GM18858 (cell line): ENCODE results near the gene REXO4.
A peak's percentile ranks its signal among the peaks of the same experiment; 100 is the strongest.

Experiments used
- ATAC-seq: cut with Tn5 transposase; IDR thresholded peaks from one replicate; pipeline ENCODE4 v1.9.1; 2021; ENCODE audit not compliant: unreplicated experiment

The REXO4 gene, protein sequence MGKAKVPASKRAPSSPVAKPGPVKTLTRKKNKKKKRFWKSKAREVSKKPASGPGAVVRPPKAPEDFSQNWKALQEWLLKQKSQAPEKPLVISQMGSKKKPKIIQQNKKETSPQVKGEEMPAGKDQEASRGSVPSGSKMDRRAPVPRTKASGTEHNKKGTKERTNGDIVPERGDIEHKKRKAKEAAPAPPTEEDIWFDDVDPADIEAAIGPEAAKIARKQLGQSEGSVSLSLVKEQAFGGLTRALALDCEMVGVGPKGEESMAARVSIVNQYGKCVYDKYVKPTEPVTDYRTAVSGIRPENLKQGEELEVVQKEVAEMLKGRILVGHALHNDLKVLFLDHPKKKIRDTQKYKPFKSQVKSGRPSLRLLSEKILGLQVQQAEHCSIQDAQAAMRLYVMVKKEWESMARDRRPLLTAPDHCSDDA

DNA sequence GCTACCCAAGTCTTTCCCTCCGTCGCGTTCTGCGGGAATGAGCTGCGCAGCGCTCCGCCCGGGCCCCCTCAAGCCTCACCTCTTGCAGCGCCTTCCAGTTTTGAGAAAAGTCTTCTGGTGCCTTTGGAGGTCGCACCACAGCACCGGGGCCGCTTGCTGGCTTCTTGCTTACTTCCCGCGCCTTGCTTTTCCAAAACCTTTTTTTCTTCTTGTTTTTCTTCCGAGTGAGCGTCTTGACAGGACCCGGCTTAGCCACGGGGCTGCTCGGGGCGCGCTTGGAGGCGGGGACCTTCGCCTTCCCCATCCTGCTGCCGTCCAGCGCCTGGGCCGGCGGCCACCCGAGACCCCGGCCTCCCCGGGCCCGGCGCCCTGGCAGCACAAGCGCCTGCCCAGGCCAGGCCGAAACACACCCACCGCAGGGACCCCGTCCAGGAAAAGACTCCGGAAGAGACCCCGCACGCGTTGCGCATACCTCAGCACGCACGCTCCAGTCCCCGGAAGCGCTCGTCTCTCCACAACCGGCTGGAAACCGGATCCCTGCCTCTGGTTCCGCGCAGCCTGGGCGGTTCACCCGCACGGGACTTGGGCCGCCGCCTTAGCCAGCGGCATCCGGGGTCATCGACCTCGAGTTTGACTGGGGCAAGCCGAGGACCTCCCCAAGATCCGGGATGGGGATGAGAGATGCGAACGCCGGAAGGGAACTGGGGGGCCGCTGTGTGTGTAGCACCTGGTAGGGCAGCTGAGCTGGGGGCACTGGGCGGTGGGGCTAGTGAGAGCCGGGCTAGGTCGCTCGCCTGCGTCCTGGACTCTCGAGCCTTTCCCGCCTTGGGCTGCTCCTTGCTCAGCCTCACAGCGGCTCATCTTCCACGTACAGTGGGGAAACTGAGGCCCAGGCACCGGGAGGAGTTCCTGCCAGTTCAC, at the start of gene REXO4:
REXO4 (minus strand) TSS at position 470 of the 921 bp plus-strand sequence; CDS start at position 304, 166 bp downstream.
- ATAC-seq = peak; percentile 46

DNA sequence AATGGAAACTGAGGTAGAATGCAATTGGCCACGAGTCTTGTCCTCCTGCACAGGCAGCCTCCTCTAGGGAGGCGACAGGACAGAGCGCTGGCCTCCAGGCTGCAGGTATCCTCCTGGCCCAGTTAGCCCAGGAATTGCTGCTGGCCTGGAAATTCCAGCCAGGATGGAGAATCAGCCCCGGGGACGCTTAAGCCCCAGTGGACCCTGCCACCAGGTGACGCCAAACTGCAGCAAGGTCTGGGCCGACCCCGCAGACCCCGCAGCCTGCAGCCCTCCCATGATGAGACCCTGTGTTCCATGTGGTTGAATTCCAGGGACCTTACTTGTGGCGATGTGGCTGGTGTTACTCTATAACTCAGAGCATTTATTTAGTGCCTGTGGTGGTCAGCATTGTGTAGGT, 49.3 kb upstream of the REXO4 start:
- ATAC-seq = no peak

DNA sequence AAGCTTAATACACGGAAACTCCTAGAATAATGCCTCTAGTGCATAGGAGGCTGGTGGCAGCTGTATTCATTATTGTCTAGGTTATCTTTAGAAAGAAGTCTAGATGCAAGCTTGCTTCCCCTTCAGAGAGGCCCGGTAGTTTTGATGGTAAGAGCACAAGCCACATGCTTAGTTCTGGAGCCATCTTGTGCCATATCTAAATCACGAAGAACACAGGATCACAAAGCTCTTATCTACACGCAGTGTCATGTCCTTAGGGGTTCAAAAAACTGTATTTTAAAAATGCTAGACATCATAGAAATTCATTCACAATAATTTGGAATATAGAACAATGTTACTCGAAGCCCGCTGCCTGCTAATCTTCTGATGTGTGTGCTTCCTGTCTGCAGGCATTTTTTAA, 48.2 kb upstream of the REXO4 start:
- no peak for ATAC-seq

DNA sequence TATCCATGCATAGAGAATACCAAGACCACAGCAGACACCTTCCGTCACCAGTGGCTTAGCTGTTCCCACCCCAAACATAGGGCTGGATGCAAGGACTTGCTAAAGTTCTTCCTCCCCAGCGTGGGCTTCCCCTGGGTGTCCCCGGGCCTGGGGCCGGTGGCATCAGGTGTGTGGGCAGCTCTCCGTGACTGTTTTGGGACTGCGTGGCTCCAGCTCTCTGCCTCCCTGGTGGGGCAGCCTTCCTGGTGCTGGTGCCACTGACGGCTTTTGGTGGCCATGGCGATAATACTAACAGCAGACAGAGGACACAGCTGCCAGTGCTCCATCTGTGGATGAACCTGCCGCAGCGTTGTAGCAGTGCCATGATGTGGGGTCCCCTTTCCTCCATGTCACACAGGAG, 46.8 kb upstream of the REXO4 start:
- ATAC-seq = no peak

DNA sequence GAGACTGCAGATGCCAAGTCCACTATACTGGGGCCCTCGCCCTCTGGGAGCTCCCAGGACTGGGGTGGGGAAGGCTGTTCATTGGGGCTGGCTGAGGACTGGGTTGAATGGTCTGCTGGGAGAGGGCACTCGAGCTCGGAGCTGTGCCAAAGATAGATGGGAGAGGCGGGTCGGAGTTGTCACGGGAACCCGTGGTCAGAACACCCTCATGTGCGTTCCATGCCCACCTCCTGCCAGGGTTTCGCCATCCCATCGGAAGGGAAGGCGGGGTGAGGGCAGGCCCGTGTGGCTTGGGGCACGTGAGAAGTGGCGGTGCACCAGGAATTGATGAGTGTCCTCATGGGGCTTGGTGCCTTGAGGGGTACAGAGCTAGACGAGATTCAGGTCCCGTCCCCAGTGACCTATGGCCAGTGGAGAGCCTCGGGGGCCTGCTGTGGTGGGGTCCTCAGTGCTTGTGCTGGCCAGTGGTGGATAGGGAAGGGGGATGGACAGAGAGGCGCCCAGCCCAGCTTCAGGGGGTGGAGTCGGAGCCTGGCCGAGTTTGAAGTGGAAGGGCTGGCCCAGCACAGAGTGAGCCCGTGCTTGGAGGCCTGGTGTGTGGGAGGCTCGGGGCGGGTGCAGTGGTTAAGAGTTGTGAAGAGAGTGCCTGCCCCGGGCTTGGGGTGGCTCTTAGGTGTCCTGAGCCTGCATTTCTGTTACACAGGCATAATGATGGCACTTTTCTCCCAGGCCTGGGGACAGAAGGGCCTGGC, 46.2 kb upstream of the REXO4 start:
- no peak for ATAC-seq

DNA sequence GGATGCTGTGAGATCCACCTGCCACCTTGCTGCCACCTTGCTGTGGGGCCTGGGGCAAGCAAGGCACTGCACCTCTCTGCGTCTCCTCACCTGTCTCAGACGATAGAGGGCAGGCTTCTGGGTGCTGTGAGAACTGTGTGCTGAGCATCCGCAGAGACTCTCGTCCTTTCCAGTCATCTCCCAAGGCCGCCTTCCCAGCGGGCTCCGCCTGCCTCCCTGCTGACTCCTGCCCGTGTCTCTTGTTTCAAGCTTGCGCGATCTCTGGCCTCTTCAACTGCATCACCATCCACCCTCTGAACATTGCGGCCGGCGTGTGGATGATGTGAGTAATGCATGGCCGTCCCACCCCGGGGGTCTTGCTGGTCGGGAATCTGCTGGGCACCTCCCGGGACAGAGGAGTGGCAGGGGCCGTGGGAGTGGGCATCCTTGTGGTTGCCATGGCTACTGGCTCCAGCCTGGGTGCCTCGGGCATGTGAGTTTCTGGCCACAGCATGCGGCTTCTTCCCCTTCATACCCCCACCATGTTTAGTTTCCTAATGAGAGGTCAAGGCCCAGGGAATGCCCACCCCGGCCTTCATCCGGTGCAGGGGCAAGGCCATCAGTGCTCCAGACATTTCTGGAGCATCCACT, 45.5 kb upstream of the REXO4 start:
- no peak for ATAC-seq

DNA sequence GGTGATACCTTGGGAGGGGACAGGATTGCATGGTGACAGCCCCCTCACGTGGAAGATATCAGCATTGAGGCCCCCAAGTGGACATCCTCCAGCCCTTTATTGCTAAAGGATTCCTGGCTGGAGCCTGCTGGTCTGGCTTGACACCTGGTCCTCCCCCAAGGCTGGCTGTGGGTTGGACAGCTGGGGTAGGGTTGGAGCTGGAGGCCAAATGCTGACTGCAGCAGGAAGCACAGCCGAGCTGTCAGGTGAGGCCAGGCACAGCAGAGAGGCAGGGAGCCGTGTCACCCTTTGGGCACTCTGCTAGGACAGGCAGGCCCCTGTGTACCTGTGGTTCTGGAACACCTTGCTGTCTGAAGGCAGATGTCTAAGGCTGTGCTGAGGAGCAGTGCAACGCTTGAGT, 44.2 kb upstream of the REXO4 start:
- ATAC-seq = no peak

DNA sequence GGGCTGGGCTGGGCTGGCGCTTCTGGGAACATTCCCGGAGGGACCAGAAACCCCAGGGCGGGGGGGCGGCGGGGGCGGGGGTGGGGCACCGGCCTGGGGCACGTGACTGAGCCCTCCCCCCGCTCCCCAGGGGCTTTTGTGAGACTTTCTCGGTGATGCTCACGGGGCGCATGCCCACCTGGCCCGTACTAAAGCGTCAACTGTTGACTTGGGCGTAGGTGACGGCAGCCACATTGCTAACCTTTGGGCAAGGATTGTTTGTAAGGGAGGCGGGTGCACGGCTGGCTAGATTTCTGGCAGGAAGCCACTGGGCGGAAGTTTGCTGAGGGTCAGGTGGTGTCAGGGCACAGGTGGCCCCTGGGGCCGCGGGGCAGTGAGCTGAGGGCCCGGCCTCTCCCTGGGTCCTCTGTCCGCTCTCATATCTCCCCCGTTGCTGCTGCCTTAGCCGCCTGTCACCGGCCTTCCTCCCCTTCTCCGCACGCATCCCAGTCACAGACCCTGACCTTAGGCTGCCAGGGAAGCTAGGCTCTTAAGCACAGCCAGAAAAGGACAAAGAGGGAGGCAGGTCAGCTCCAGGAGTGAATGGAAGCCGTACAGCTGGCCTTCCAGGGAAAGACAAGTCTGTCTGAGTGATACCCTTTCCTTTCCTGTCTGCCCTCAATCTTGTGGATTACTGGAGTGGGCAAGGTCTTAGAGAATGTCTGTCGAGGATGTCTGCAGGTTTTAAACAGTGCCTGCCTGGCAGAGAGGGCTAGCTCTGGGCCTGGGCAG, 42.8 kb upstream of the REXO4 start:
- ATAC-seq = peak; percentile 16

DNA sequence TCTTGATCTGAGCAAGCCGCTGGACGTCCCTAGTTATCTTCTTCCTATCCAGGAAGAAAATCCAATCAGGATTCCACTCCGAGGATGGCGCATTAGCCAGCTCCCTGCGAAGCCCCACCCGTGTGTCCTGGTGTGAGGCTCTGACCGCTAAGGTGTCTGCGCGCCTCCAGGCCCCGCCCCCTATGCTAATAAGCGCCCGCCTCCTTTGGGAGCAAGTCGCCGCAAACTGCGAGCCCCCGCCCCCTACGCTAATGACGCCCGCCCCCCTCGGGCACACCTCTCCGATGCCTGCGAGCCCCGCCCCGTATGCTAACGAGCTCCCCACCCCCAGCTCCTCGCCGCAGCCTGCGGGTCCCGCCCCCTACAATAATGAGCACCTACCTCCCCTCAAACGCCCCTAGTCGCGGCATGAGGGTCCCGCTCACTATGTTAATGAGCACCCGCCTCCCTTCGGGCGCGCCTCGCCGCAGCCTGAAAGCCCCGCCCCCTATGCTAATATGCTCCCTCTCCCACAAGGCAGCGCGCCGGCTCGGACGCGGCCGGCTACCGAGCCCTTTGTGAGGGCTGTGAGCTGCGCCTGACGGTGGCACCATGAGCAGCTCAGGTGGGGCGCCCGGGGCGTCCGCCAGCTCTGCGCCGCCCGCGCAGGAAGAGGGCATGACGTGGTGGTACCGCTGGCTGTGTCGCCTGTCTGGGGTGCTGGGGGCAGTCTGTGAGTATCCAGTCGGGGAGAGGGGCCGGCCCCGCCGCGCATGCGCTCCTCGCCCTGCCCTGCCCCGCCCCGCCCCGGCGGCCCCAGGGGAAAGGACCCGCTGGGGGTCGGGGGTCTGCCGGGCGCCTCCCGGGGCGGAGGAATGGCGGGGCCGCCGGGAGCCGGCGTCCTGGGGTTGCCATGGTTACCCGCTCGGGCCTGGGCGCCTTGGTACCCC, 41.9 kb upstream of the REXO4 start, which contains the start of gene CACFD1:
CACFD1 (plus strand) TSS at position 503 of the 929 bp plus-strand sequence; CDS start at position 592, 89 bp downstream.
- peak; percentile 67 for ATAC-seq

DNA sequence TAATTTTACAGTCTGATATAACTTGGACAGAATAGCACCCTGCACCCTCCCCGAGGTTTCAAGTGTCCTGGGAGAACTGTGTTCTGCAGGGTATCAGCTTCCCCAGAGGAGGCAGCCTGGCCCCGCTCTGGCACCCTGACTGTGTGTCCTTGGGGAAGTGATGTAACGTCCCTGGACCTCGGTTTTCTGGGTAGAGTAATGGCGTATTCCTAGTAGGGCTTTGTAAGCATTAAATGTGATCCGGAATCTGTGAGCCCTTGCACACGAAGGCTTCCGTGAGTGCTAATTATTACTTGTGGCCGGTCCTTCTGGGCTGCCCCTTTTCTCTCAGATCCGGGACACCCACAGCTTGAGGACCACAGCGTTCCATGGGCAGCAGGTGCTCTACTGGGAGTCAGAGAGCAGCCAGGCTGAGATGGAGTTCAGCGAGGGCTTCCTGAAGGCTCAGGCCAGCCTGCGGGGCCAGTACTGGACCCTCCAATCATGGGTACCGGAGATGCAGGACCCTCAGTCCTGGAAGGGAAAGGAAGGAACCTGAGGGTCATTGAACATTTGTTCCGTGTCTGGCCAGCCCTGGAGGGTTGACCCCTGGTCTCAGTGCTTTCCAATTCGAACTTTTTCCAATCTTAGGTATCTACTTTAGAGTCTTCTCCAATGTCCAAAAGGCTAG, 41.0 kb upstream of the REXO4 start:
- no peak for ATAC-seq

DNA sequence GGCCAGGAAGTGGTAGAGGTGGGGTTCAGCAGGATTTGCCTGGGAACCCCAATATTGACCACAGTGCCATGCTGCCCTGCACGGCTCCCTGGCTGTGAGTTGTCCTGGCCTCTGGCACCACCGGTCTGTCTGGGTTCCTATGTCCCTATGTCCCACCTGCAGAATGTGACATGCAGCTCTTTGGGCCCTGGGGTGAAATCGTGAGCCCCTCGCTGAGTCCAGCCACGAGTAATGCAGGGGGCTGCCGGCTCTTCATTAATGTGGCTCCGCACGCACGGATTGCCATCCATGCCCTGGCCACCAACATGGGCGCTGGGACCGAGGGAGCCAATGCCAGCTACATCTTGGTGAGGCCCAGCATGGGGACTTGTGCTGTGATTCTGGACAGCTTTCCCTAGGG, 39.9 kb upstream of the REXO4 start:
- no peak for ATAC-seq

DNA sequence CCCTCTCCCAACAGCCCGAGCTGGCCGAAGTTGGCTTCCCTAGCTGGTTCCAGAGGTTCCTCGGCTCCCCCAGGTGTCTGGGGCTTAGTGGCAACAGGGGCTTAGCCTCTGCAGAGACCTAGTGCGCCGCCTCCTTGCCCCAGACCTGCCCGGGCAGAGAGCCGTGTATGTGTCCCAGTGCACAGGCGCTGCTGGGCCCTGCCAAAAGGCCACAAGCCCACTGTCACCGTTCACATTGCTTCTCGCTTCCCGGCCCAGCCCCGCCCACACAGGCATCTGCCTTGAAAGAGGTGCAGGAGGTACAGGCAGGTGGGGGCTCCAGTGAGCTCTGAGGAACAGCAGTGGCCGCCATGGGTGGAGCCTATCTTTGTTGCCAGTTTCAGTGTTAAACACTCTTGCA, 39.4 kb upstream of the REXO4 start:
- no peak for ATAC-seq

DNA sequence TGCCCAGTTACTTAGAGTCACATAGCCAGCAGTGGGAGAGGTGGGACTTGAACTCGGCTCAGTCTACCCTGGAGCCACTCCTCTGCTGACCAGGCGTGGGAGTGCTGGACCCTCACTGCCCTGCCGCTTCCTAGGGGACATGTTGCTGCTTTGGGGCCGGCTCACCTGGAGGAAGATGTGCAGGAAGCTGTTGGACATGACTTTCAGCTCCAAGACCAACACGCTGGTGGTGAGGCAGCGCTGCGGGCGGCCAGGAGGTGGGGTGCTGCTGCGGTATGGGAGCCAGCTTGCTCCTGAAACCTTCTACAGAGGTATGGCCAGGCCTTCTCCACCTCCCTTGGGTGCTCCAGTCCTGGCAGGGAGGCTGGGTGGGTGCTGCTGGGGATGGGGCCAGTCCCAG, 38.6 kb upstream of the REXO4 start:
- no peak for ATAC-seq

DNA sequence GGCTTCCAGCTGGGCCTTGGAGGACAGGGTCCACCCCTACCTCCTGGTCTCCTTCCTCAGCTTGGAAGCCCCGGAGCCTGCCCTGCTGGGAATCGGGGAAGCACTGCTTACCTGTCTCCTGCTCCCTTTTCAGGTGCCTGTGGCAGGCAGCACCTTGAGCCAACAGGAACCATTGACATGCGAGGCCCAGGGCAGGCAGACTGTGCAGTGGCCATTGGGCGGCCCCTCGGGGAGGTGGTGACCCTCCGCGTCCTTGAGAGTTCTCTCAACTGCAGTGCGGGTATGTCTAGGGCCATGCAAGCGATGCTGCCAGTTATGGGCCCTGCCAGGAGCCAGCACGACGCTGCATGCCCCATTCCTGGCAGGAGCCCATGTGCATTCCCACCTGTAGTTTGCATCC, 38.1 kb upstream of the REXO4 start:
- no peak for ATAC-seq

DNA sequence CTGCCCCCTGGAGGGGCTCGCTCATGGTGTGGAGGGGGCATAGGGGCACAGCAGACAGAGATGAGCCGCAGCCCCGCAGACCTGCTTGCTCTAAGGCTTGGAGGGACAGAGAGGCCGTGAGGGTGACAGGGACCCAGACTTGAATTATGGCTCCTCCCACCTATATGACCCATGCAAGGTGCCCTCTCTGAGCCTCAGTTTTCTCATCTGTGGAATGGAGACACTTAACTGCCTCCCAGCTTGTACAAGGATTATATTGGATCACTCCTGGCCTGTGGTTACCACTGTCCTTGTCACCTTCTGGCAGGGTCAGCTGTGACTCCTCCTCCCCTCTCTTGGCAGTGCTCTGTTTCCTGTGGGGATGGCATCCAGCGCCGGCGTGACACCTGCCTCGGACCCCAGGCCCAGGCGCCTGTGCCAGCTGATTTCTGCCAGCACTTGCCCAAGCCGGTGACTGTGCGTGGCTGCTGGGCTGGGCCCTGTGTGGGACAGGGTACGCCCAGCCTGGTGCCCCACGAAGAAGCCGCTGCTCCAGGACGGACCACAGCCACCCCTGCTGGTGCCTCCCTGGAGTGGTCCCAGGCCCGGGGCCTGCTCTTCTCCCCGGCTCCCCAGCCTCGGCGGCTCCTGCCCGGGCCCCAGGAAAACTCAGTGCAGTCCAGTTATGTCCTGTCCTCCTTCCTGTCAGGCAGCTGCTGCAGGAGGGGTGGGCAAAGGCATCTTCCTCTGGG, 37.3 kb upstream of the REXO4 start:
- ATAC-seq = no peak

DNA sequence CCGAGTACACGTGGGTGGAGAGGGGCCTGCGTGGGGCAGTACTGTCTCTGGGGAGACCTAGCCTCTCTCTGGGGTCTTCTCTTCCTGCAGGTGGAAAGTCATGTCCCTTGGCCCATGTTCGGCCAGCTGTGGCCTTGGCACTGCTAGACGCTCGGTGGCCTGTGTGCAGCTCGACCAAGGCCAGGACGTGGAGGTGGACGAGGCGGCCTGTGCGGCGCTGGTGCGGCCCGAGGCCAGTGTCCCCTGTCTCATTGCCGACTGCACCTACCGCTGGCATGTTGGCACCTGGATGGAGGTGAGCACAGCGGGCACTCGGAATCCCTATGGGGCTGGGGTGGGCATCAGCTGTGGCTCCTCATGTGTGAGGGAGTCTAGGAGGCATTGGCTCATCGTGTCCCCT, 36.5 kb upstream of the REXO4 start:
- no peak for ATAC-seq

DNA sequence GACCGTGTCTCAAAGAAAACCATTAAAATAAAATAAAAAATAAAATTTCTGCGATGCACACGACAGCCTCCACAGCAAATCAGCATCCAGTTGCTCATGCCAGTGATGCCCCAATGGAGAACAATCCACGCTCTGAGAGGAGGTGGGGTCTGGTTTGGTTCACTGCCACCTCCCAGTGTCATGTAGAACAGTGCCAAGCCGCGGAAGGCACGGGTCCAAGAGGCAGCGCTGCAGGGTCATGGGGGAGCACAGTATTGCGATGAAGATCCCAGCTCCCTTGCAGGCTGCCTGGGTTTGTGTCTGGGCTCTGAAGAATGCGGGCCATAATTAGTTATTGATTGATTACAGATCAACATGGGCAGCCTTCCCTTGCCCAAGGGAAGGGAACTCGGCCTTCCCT, 35.8 kb upstream of the REXO4 start:
- ATAC-seq = no peak

DNA sequence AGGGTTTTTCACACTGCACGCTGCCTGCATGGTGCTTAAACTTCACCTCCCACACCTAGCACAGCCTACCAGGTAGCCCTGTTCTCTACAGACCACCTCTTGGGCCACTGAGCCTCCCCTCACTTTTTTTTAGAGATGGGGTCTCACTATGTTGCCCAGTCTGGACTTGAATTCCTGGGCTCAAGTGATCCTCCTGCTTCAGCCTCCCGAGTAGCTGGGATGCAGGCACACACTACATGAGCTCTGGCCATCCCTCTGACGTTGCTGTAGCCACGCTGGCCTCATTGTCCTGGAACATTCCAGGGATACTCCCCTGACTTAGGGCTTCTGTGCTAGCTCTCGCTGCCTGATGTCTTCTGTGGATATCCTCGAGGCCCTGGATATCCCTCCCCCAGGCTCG, 34.8 kb upstream of the REXO4 start:
- no peak for ATAC-seq
